ENCODE results near the gene ALDH7A1. TPM values are rescaled to one million over a fixed set of nuclear protein-coding genes. Genes with fewer than 3 reads are reported as not detected.
"Not testable (repeated sequence)": the region's sequence is repeated elsewhere in the genome, so short reads cannot be mapped to it uniquely, and the experiment has no call there.

Gene ALDH7A1
- total RNA-seq, 2 donors from 2014 or later: 2.4 to 3.3 TPM

DNA sequence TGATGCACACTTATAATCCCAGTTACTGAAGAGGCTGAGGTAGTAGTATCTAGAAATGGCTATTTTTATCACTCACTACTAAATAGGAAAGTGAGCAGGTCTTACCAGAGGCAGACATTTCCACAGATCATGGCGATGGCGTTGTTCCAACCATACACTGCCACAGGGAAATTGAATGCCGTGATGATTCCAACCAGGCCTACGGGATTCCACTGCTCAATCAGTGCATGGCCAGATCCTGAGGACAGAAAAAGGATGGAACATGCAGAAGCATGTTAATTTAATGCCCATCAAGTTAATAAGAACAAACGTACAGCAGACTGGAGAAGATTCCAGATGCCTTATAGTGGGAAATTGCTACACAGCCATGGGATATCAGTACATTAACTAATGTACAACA lies 18.0 kb downstream of the ALDH7A1 start:
- no peaks in the 10 kb centered on the region for H3K9me3 Mint-ChIP-seq
- H3K27me3 Mint-ChIP-seq: no peaks in the 10 kb centered on the region
- ATAC-seq (replicated peaks): no peak
- no peaks in the 10 kb centered on the region for H3K36me3 Mint-ChIP-seq (ENCODE audit: low read depth)
- no peak overlapping the region for H3K4me3 Mint-ChIP-seq
- H3K27ac Mint-ChIP-seq: no peak overlapping the region
- H3K4me1 Mint-ChIP-seq: no peaks in the 10 kb centered on the region

DNA sequence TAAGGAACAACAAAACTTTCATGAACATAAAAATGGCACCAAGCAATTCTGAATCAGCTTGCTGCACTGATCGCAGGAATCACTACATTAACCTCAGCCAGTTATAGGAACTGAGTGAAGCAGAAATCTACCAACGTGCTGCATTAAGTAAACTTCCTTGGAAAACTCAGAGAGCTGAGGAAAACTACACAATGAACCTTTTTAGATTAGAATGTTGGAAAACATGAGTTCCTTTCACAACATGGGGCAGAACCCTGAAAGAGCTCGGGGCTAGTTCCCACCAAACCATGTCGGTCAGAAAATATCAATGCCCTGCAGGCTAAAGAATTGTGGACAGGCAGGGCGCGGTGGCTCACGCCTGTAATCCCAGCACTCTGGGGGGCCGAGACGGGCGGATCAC lies 19.4 kb downstream of the ALDH7A1 start:
- Mint-ChIP-seq H3K4me3 (no peak overlapping the region), H3K27me3 (no peaks in the 10 kb centered on the region), H3K4me1 (no peaks in the 10 kb centered on the region), H3K27ac (no peak overlapping the region), H3K9me3 (no peaks in the 10 kb centered on the region), H3K36me3 (ENCODE audit: low read depth) (no peaks in the 10 kb centered on the region)
- ATAC-seq (replicated peaks): no peak

DNA sequence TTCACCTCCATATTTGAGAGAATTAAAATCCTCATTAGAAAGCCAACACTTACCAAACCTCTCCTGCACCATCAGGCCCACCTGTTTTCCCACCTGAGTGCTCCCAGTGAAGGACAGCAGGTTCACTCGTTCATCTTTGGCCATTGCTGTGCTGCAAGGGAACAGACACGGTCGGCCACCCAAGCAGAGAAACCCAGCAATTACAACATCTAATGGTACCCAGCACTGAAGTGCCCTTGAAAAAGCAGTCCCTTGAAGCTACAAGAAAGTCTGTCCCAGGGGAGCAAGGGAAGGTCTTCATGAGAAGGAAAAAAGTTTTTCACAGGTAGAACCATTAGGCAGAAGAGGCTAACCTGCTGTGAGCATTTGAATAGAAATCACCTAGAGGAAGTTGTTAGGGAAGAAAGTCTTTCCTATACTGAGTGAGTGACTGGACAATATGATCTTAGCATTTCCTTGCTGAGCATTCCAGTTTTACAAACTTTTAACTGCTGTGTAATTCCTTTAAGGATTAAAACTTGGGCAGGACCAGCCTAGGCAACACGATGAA lies 26.7 kb downstream of the ALDH7A1 start:
- no peaks in the 10 kb centered on the region for H3K27me3 Mint-ChIP-seq
- H3K9me3 Mint-ChIP-seq: no peaks in the 10 kb centered on the region
- no peak overlapping the region for H3K27ac Mint-ChIP-seq
- no peak for ATAC-seq (replicated peaks)
- no peaks in the 10 kb centered on the region for H3K4me1 Mint-ChIP-seq
- no peak overlapping the region for H3K4me3 Mint-ChIP-seq
- H3K36me3 Mint-ChIP-seq (ENCODE audit: low read depth): no peaks in the 10 kb centered on the region

DNA sequence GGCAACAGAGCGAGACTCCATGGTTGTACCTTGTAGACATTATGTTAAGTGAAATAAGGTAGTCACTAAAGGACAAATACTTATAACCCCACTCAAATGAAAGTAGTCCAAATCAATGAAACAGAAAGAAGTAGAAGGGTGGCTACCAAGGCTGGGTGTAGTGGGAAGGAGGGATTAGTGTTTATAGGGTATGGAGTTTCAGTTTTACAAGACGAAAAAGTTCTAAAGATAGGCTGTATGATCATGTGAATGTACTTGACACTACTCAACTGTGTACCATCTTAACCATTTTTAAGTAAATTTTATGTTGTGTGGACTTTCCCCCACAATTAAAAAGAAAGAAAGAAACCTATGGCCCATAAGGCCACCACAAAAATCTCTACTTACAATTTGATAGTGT lies 32.2 kb downstream of the ALDH7A1 start:
- Mint-ChIP-seq H3K4me1 (no peaks in the 10 kb centered on the region), H3K9me3 (no peaks in the 10 kb centered on the region), H3K27me3 (no peaks in the 10 kb centered on the region), H3K36me3 (ENCODE audit: low read depth) (no peaks in the 10 kb centered on the region), H3K4me3 (no peak overlapping the region), H3K27ac (no peak overlapping the region)
- ATAC-seq (replicated peaks): peak; percentile 23

DNA sequence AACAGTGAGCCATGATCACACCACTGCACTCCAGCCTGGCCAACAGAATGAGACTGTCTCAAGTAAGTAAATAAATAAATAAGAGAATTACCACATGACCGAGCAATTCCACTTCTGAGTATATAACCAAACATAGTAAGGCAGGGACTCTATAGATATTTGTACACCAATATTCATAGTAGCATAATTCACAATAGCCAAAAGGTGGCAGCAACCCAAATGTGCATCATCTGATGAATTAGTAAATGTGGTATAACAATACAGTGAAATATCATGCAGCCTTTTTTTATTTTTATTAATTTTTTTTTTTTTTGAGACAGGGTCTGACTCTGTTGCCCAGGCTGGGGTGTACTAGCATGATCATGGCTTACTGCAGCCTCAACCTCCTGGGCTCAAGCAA lies 33.1 kb downstream of the ALDH7A1 start:
- H3K9me3 Mint-ChIP-seq: no peaks in the 10 kb centered on the region
- H3K27me3 Mint-ChIP-seq: no peaks in the 10 kb centered on the region
- no peak overlapping the region for H3K4me3 Mint-ChIP-seq
- H3K4me1 Mint-ChIP-seq: no peaks in the 10 kb centered on the region
- no peak overlapping the region for H3K27ac Mint-ChIP-seq
- H3K36me3 Mint-ChIP-seq (ENCODE audit: low read depth): no peaks in the 10 kb centered on the region
- ATAC-seq (replicated peaks): no peak

DNA sequence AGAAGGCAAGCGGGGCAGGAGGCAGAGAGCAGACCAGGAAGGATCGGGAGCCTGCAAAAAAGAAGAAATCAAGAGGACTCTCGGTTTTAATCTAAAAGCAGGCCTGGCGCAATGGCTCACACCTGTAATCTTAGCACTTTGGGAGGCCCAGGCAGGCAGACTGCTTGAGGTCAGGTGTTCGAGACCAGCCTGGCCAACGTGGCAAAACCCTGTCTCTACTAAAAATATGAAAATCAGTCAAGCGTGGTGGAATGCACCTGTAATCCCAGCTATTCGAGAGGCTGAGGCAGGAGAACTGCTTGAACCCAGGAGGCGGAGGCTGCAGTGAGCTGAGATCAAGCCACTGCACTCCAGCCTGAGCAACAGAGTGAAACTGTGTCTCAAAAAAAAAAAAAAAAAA lies 39.9 kb downstream of the ALDH7A1 start:
- not testable (repeated sequence) for H3K36me3 Mint-ChIP-seq (ENCODE audit: low read depth); H3K9me3 Mint-ChIP-seq; H3K27ac Mint-ChIP-seq; H3K27me3 Mint-ChIP-seq; H3K4me3 Mint-ChIP-seq; H3K4me1 Mint-ChIP-seq; ATAC-seq (replicated peaks)

DNA sequence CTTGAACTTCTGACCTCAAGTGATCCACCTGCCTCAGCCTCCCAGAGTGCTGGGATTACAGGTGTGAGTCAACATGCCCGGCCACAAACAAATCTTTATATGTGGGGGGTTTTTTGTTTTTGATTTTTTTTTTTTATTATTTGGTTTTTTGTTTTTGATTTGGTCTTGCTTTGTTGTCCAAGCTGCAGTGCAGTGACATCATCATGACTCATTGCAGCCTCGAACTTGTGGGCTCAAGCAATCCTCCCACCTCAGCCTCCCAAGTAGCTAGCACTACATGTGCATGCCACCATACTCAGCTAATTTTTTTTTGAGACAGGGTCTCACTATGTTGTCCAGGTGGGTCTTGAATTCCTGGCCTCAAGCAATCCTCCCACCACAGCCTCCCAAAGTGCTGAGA lies 42.4 kb downstream of the ALDH7A1 start:
- H3K27me3 Mint-ChIP-seq: no peaks in the 10 kb centered on the region
- no peaks in the 10 kb centered on the region for H3K36me3 Mint-ChIP-seq (ENCODE audit: low read depth)
- H3K4me1 Mint-ChIP-seq: no peaks in the 10 kb centered on the region
- no peak for ATAC-seq (replicated peaks)
- no peak overlapping the region for H3K27ac Mint-ChIP-seq
- H3K4me3 Mint-ChIP-seq: no peak overlapping the region
- H3K9me3 Mint-ChIP-seq: no peaks in the 10 kb centered on the region

DNA sequence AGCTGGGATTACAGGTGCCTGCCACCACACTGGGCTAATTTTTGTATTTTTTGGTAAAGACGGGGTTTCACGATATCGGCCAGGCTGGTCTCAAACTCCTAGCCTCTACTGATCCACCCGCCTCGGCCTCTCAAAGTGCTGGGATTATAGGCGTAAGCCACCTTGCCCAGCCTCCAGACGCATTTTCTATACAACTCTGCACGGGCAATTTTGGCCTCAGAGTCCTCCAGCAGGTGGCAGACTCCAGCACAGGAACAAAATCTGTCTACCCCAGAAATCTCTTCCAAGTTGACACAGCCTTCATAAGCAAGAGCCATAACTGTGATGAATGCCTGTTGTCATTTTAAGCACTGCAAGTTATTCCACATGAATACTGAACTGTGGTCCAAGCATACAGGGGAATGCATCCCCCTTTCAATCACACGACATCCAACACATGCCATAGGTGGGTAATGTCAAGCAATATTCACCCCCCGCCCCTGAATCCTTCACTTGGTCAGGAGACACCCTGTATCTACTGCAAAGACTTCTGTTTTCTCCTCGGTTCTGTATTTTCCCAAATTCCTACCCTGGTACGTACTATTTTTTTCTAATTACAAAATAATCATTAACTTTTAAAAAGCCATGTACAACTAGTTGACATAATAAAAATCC lies 50.8 kb downstream of the ALDH7A1 start:
- Mint-ChIP-seq H3K27me3 (no peaks in the 10 kb centered on the region), H3K4me1 (no peaks in the 10 kb centered on the region), H3K27ac (no peak overlapping the region), H3K4me3 (no peak overlapping the region), H3K36me3 (ENCODE audit: low read depth) (no peaks in the 10 kb centered on the region), H3K9me3 (no peaks in the 10 kb centered on the region)
- peak; percentile 21 for ATAC-seq (replicated peaks)

DNA sequence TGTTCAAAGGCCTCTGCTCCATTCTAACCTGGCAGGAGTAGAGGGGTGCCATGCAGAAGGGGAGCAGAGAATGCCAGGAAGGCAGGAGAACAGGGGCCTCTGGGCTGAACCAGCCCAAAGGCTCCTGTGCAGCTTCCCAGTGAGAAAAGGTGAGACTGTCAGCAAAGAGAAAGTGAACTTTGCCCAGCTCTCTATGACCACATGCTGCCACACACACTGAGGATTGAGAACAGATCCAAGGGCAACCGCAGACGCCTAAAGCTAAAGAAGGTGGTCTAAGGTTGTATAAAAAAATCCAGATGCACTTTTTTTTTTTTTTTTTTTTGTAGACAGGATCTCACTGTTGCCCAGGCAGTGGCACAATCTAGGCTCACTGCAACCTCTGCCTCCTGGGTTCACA lies 51.4 kb downstream of the ALDH7A1 start:
- no peak for ATAC-seq (replicated peaks)
- no peak overlapping the region for H3K4me3 Mint-ChIP-seq

DNA sequence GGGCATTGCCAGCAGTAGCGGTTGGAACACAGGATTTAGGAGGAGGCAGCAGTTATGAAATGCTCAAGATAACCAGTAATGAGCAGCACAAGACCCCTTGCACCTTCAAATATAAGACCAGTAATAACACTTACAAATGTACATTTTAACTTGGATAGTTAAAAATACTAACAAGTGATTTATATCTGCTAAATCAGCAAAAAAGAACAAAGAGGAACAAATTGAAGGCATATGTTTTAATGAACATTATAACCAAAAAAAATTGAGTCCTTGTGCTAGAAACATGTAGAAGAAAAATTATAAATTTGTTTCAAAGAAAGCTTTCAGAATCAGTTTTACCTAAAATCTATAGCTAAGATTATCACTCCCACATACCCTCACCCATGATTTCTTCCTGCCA lies 52.0 kb downstream of the ALDH7A1 start:
- H3K27me3 Mint-ChIP-seq: no peaks in the 10 kb centered on the region
- H3K9me3 Mint-ChIP-seq: no peaks in the 10 kb centered on the region
- no peak overlapping the region for H3K4me3 Mint-ChIP-seq
- no peaks in the 10 kb centered on the region for H3K4me1 Mint-ChIP-seq
- no peak for ATAC-seq (replicated peaks)
- H3K27ac Mint-ChIP-seq: no peak overlapping the region
- no peaks in the 10 kb centered on the region for H3K36me3 Mint-ChIP-seq (ENCODE audit: low read depth)

More for the DNA sequence above, 51.4 kb downstream of the ALDH7A1 start:
- no peaks in the 10 kb centered on the region for H3K9me3 Mint-ChIP-seq
- no peaks in the 10 kb centered on the region for H3K36me3 Mint-ChIP-seq (ENCODE audit: low read depth)
- H3K4me1 Mint-ChIP-seq: no peaks in the 10 kb centered on the region
- no peaks in the 10 kb centered on the region for H3K27me3 Mint-ChIP-seq
- H3K27ac Mint-ChIP-seq: no peak overlapping the region

DNA sequence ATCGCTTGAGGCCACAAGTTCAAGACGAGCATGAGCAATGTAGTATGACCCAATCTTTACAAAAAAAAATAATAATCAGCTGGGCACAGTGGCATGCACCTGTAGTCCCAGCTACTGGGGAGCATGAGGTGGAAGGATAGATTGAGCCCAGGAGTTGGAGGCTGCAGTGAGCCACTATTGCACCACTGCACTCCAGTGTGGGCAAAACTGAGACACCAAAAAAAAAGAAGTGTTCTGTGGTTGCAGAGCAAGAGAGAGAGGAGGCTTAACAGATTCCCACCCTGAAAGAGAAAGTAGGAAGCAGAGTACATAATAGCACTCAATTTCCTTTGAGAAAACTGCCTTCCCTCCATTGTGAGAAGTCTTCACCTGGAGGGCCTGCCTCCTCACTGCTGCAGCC lies 52.6 kb downstream of the ALDH7A1 start:
- H3K36me3 Mint-ChIP-seq (ENCODE audit: low read depth): no peaks in the 10 kb centered on the region
- no peaks in the 10 kb centered on the region for H3K27me3 Mint-ChIP-seq
- H3K4me1 Mint-ChIP-seq: no peaks in the 10 kb centered on the region

DNA sequence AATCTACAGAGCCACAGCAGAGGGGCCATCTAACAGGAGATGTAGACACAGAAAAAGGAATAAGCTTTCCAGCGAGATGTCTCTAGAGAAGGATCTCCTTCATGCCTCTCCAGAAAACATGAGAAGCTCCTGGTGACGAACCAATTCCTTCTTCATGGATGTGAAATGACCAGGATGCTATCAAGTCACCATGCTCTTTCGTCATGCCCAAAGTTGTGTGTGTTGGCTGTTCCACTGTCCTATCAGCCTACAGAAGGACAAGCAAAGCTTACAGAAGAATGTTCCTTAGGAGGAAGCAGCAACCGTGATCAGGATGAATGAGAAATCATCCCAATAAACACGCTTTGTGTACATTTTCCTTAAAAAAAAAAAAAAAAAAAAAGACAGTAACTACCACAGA lies 54.4 kb downstream of the ALDH7A1 start:
- no peak for ATAC-seq (replicated peaks)
- no peaks in the 10 kb centered on the region for H3K36me3 Mint-ChIP-seq (ENCODE audit: low read depth)
- no peak overlapping the region for H3K4me3 Mint-ChIP-seq
- no peaks in the 10 kb centered on the region for H3K9me3 Mint-ChIP-seq
- H3K27ac Mint-ChIP-seq: no peak overlapping the region
- no peaks in the 10 kb centered on the region for H3K4me1 Mint-ChIP-seq
- H3K27me3 Mint-ChIP-seq: no peaks in the 10 kb centered on the region

More for the DNA sequence above, 52.6 kb downstream of the ALDH7A1 start:
- ATAC-seq (replicated peaks): no peak
- Mint-ChIP-seq H3K9me3 (no peaks in the 10 kb centered on the region), H3K27ac (no peak overlapping the region), H3K4me3 (no peak overlapping the region)

DNA sequence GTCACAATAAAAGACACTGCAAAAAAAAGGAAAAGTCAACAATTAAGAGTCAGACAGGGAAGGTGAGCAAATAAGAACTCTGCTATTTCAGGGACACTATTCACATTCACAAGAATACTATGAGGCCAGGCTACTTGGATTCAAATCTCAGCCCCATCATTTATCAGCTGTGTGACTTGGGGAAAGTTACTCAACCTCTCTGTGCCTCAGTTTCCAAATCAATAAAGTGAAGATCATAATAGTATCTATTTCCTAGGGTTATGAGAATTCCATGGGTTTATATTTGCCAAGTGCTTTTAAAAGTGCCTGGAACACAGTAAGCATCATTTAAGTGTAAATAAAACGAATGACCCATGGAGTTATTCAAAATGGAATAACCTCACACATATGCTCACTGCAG lies 56.4 kb downstream of the ALDH7A1 start:
- H3K27me3 Mint-ChIP-seq: no peaks in the 10 kb centered on the region
- no peaks in the 10 kb centered on the region for H3K9me3 Mint-ChIP-seq
- no peaks in the 10 kb centered on the region for H3K4me1 Mint-ChIP-seq
- H3K36me3 Mint-ChIP-seq (ENCODE audit: low read depth): no peaks in the 10 kb centered on the region
- no peak overlapping the region for H3K4me3 Mint-ChIP-seq
- H3K27ac Mint-ChIP-seq: peak overlapping the region; percentile 33
- no peak for ATAC-seq (replicated peaks)

DNA sequence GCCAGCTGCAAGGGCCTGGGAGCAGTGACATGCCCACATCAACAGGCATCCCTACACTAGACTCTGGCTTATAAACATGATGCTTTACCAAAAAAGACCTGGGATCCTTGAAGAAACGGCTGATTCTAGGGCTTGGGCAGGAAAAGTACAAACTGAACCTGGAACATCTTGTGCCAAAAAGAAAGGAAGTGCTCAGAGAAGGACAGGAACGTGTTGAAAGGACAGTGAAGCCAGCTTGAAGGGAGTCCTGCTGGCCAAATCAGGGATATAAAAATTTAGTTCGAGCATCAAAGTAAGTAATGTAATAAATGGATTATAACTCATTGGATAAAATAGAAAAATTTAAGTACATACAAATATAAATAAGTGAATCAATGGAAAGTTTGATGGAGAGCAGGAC lies 58.1 kb downstream of the ALDH7A1 start:
- ATAC-seq (replicated peaks): no peak
- Mint-ChIP-seq H3K9me3 (no peaks in the 10 kb centered on the region), H3K36me3 (ENCODE audit: low read depth) (no peaks in the 10 kb centered on the region), H3K4me3 (no peak overlapping the region), H3K27me3 (no peaks in the 10 kb centered on the region), H3K4me1 (no peaks in the 10 kb centered on the region), H3K27ac (peak overlapping the region; percentile 2)

DNA sequence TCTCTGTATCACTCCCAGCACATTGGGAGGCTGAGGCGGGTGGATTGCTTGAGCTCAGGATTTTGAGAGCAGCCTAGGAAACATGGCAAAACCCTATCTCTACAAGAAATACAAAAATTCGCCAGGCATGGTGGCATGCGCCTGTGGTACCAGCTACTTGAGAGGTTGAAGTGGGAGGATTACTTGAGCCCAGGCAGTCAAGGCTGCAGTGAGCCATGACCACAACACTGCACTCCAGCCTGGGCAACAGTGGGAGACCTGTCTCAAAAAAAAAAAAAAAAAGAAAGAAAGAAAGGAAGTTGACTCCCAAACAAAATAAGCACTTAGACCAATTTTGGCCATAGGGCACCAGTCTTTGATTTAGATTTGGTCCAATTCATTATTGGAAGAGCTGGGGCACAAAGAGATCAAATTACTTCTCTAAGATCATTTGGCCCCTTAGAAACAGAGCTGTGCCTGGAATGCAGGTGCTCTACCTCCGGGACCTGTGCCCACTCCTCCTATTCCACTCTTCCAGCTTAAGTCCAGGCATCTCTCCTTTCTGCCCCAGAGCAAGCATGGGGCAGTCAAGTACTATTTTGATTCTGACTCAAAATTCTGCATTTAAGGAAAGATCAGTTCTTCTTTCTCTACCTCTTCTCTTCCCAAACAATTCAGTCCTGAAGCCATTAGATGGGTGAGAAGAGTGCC lies 59.0 kb downstream of the ALDH7A1 start:
- no peak for ATAC-seq (replicated peaks)
- Mint-ChIP-seq H3K27ac (peak overlapping the region; percentile 2), H3K9me3 (no peaks in the 10 kb centered on the region), H3K27me3 (no peaks in the 10 kb centered on the region), H3K4me3 (no peak overlapping the region), H3K4me1 (no peaks in the 10 kb centered on the region), H3K36me3 (ENCODE audit: low read depth) (no peaks in the 10 kb centered on the region)
